Endothelial cell of umbilical vein (primary cell): Measurements from ENCODE around the gene GAS1. TPM values are rescaled to one million over a fixed set of nuclear protein-coding genes. Genes with fewer than 3 reads are reported as not detected.

Source experiments
- BruUV-seq: library from RNA; stranded (reverse); fragments of 400-500 nt; replicated peaks from 2 replicates; lab custom pipeline; 2021; lab: Mats Ljungman, UMichigan
- CTCF ChIA-PET: fragments of 300-600, 350-600 bp; sonication (Branson Sonifier 250); formaldehyde crosslinking; loops from one replicate; lab custom pipeline; 2021; ENCODE audit warnings: antibody characterized with exemption, inconsistent platforms; lab: Charles Lee
- POLR2A ChIA-PET: fragments of 300-600, 350-600 bp; sonication (Branson Sonifier 250); formaldehyde crosslinking; loops from one replicate; lab custom pipeline; 2021; ENCODE audit warnings: antibody characterized with exemption, inconsistent platforms; lab: Charles Lee
- DNase-seq: peaks from one replicate; pipeline ENCODE4 v3.0.0-alpha.2; 2011; ENCODE audit warnings: low read depth, low spot score
- FAIRE-seq: peaks from 2 replicates; lab custom pipeline; 2011; peaks lifted over from hg19 to GRCh38; lab: Jason Lieb, UNC
- H2AFZ ChIP-seq: 2 replicates; pipeline ENCODE4 v1.6.0; 2012; ENCODE audit warnings: low read depth, low read length, control low read depth, inconsistent platforms
- H3K27ac ChIP-seq: 2 replicates; pipeline ENCODE4 v1.5.1; 2011; ENCODE audit warnings: low read depth, mild to moderate bottlenecking, control low read depth, low read length, moderate library complexity; ENCODE audit not compliant: insufficient read depth
- H3K27me3 ChIP-seq, 2 experiments: 2 replicates each; pipeline versions ENCODE4 v1.6.0 to v1.6.1; 2011; ENCODE audit warnings: low read length in 2 of 2, mixed read lengths in 1 of 2; ENCODE audit not compliant: control insufficient read depth in 2 of 2, insufficient read depth in 2 of 2
- H3K36me3 ChIP-seq, 2 experiments: 2 replicates in 1 of 2; 3 replicates in 1 of 2; pipeline ENCODE4 v1.5.1; 2011; ENCODE audit warnings: low read length in 2 of 2, mild to moderate bottlenecking in 1 of 2, moderate library complexity in 1 of 2; ENCODE audit not compliant: control insufficient read depth in 2 of 2, insufficient read depth in 2 of 2; ENCODE audit errors: extremely low read depth in 1 of 2
- H3K4me1 ChIP-seq: 3 replicates; pipeline ENCODE4 v1.5.1; 2011; ENCODE audit warnings: mild to moderate bottlenecking, low read length; ENCODE audit not compliant: control insufficient read depth, insufficient read depth; ENCODE audit errors: extremely low read depth
- H3K4me2 ChIP-seq: 2 replicates; pipeline ENCODE4 v1.6.1; 2011; ENCODE audit warnings: low read length, control low read depth, mixed read lengths; ENCODE audit not compliant: insufficient read depth
- H3K4me3 ChIP-seq, 3 experiments: fragments of 200-600 bp in 1 of 3; sonication (generic), shearing (Covaris generic) in 1 of 3; replicated peaks in 1 of 3; 2 replicates each; pipeline ENCODE4 v1.5.1; 2011 to 2016; ENCODE audit warnings: control low read depth in 3 of 3, low read length in 3 of 3, mild to moderate bottlenecking in 2 of 3, inconsistent platforms in 1 of 3, low read depth in 1 of 3, moderate library complexity in 1 of 3; ENCODE audit not compliant: insufficient read depth in 1 of 3
- H3K79me2 ChIP-seq: 2 replicates; pipeline ENCODE4 v1.6.0; 2012; ENCODE audit warnings: low read length, inconsistent platforms; ENCODE audit not compliant: control insufficient read depth, insufficient read depth
- H3K9ac ChIP-seq: replicated peaks from 2 replicates; pipeline ENCODE3; 2011; ENCODE audit warnings: low read length, control low read depth; ENCODE audit not compliant: insufficient read depth; ENCODE audit errors: extremely low read depth
- H3K9me1 ChIP-seq: replicated peaks from 3 replicates; pipeline ENCODE4 v1.6.0; 2011; ENCODE audit warnings: mild to moderate bottlenecking, low read length; ENCODE audit not compliant: control insufficient read depth, insufficient read depth; ENCODE audit errors: extremely low read depth
- H3K9me3 ChIP-seq: replicated peaks from 2 replicates; pipeline ENCODE4 v1.5.1; 2012; ENCODE audit warnings: low read length, inconsistent platforms; ENCODE audit not compliant: control insufficient read depth, insufficient read depth
- H4K20me1 ChIP-seq: replicated peaks from 2 replicates; pipeline ENCODE3; 2011; ENCODE audit warnings: mild to moderate bottlenecking, low read length; ENCODE audit not compliant: control insufficient read depth, insufficient read depth; ENCODE audit errors: extremely low read depth
- CTCF ChIP-seq, 2 donors: IDR thresholded peaks; 1 replicate in 1 of 2; 2 replicates in 1 of 2; pipeline ENCODE4 v1.5.1; 2011; ENCODE audit warnings: low read length in 2 of 2, mild to moderate bottlenecking in 2 of 2, moderate library complexity in 2 of 2, control low read depth in 1 of 2, inconsistent platforms in 1 of 2, low read depth in 1 of 2; ENCODE audit not compliant: insufficient read depth in 1 of 2; ENCODE audit errors: extremely low read depth in 1 of 2
- EZH2 ChIP-seq: IDR thresholded peaks from 2 replicates; pipeline ENCODE4 v1.6.1; 2012; ENCODE audit warnings: borderline replicate concordance, low read depth, mild to moderate bottlenecking, moderate library complexity, low read length, inconsistent platforms; ENCODE audit not compliant: severe bottlenecking
- FOS ChIP-seq: IDR thresholded peaks from 2 replicates; pipeline ENCODE4 v1.6.1; 2011; ENCODE audit warnings: mild to moderate bottlenecking, low read length, moderate library complexity, borderline replicate concordance; ENCODE audit not compliant: insufficient read depth
- GATA2 ChIP-seq: IDR thresholded peaks from 2 replicates; pipeline ENCODE4 v1.7.0; 2011; ENCODE audit warnings: low read depth, mild to moderate bottlenecking, moderate library complexity, mixed read lengths, low read length; ENCODE audit not compliant: insufficient read length, insufficient read depth
- JUN ChIP-seq: IDR thresholded peaks from 2 replicates; pipeline ENCODE4 v1.6.1; 2011; ENCODE audit warnings: borderline replicate concordance, low read depth; ENCODE audit not compliant: insufficient read length, insufficient read depth
- MAX ChIP-seq: IDR thresholded peaks from 2 replicates; pipeline ENCODE4 v1.6.1; 2011; ENCODE audit not compliant: insufficient read depth, insufficient read length
- MYC ChIP-seq: IDR thresholded peaks from one replicate; pipeline ENCODE4 v1.6.1; 2011; ENCODE audit warnings: mild to moderate bottlenecking, low read depth, low read length
- POLR2A ChIP-seq: IDR thresholded peaks from 2 replicates; pipeline ENCODE4 v1.6.1; 2012; ENCODE audit warnings: low read depth, mild to moderate bottlenecking, control low read depth, low read length
- POLR2AphosphoS5 ChIP-seq: IDR thresholded peaks from 2 replicates; pipeline ENCODE4 v1.6.1; 2012; ENCODE audit warnings: low read depth, mild to moderate bottlenecking, control low read depth, low read length, moderate library complexity; ENCODE audit not compliant: insufficient read depth
- dilution Hi-C: fragments of 300-500 bp; cut with MboI; formaldehyde crosslinking; loops from one replicate; pipeline ENCODE4 v1.15.0; 2019; ENCODE audit warnings: low sequenced_read_pairs; ENCODE audit not compliant: extremely low pct_ligation_motif_present
- intact Hi-C: fragments of 100-400 bp; cut with micrococcal nuclease; formaldehyde crosslinking; loops from one replicate; pipeline ENCODE4 v1.10.0; 2022
- polyA plus RNA-seq, 4 experiments: library from polyadenylated mRNA; depleted of rRNA in 3 of 4; stranded (reverse) in 3 of 4; unstranded in 1 of 4; fragments of >200 nt; gene quantifications; 2 replicates each; pipeline versions ENCODE4 v1.2.1 to v1.2.3, GENCODE V29; 2011 to 2012; ENCODE audit warnings: missing spikeins in 1 of 4
- total RNA-seq: library from RNA; stranded (reverse); gene quantifications from 2 replicates; pipeline ENCODE4 v1.2.3, GENCODE V29; 2021

Gene GAS1
- total and polyA plus RNA-seq, 2 donors (not counting 3 experiments of a cell fraction or from before 2014, with no cell fraction given): 0.06 to 0.15 TPM

GRCh38 chr9:86968258-86968920 is 21.1 kb upstream of the GAS1 start:
- Histone ChIP-seq H3K4me2 (no peak overlapping the region), H4K20me1 (no peaks in the 10 kb centered on the region), H3K36me3 (no peaks in the 10 kb centered on the region), H3K27ac (no peak overlapping the region), H3K4me1 (no peaks in the 10 kb centered on the region), H3K9me1 (no peaks in the 10 kb centered on the region), H3K9ac (no peak overlapping the region), H3K79me2 (no peaks in the 10 kb centered on the region), H3K27me3 (no peaks in the 10 kb centered on the region), H3K4me3 (no peak overlapping the region), H3K9me3 (no peaks in the 10 kb centered on the region), H2AFZ (no peak overlapping the region)
- POLR2A ChIA-PET: no interaction called here
- no TSS peak for BruUV-seq
- TF ChIP-seq MYC: no peak
- dilution Hi-C loops: no loop called here
- FAIRE-seq: no peak
- CTCF ChIA-PET: interaction anchor here (0.8 to 1.2 kb wide), 2 partner anchors 11 to 20 kb away, joined by 3 to 4 read pairs; no protein-coding TSS in a partner anchor
- DNase-seq: no peak
- intact Hi-C loops: no loop called here

GRCh38 chr9:86966852-86967511 is 19.7 kb upstream of the GAS1 start:
- no peaks in the 10 kb centered on the region for H3K9me3 ChIP-seq
- no peaks in the 10 kb centered on the region for H4K20me1 ChIP-seq
- no TSS peak for BruUV-seq
- no peaks in the 10 kb centered on the region for H3K9me1 ChIP-seq
- no peaks in the 10 kb centered on the region for H3K27me3 ChIP-seq
- DNase-seq (no peak), FAIRE-seq (no peak)
- TF ChIP-seq EZH2: no peak
- TF ChIP-seq MAX: no peak
- TF ChIP-seq POLR2A: no peak
- TF ChIP-seq CTCF (IDR thresholded peaks at IDR 0.05; ENCODE audit: extremely low read depth in 1 of 2, insufficient read depth in 1 of 2, low read depth in 1 of 2, low read length in 2 of 2): no peak
- TF ChIP-seq MYC: no peak
- no peak for TF ChIP-seq POLR2AphosphoS5
- no peak for TF ChIP-seq JUN
- TF ChIP-seq FOS: no peak
- no peak for TF ChIP-seq GATA2
- no peak overlapping the region for H3K27ac ChIP-seq
- H3K4me2 ChIP-seq: no peak overlapping the region
- no peaks in the 10 kb centered on the region for H3K4me1 ChIP-seq
- no peaks in the 10 kb centered on the region for H3K36me3 ChIP-seq
- no peak overlapping the region for H3K4me3 ChIP-seq
- H2AFZ ChIP-seq: no peak overlapping the region
- no peaks in the 10 kb centered on the region for H3K79me2 ChIP-seq
- H3K9ac ChIP-seq: no peak overlapping the region
- ChIA-PET CTCF (no interaction called here), POLR2A (no interaction called here)
- dilution Hi-C loops: no loop called here
- intact Hi-C loops: no loop called here
